H1 (cell line): ENCODE results near the gene TMEM130. TPM values are rescaled to one million over a fixed set of nuclear protein-coding genes. Genes with fewer than 3 reads are reported as not detected.

ENCODE experiments used
- FOSL1 ChIP-seq: IDR thresholded peaks from 2 replicates; pipeline ENCODE4 v1.6.1; 2011; ENCODE audit warnings: mild to moderate bottlenecking, low read depth, low read length, moderate library complexity; ENCODE audit not compliant: insufficient read depth
- polyA plus RNA-seq, 7 experiments: library from polyadenylated mRNA; depleted of rRNA in 3 of 7; stranded (reverse) in 5 of 7; unstranded in 2 of 7; fragments of >200 nt in 5 of 7; fragments of 200-250 nt in 2 of 7; gene quantifications; 1 replicate in 5 of 7; 2 replicates in 1 of 7; 4 replicates in 1 of 7; pipeline versions ENCODE4 v1.2.1 to v1.2.3, GENCODE V29; 2011 to 2013; ENCODE audit warnings: missing spikeins in 2 of 7, mixed read lengths in 2 of 7
- total RNA-seq: library from RNA; stranded (reverse); fragmentation: NEBNext Ultra II Directional; extraction: Animal tissue kit (Norgen Biotek cat#: 25700); gene quantifications from 2 replicates; pipeline ENCODE4 v1.2.1, GENCODE V29; 2021

The TMEM130 gene
- total and polyA plus RNA-seq, 2 of the 8 experiments (the other 6 are each of a cell fraction or from before 2014, with no cell fraction given), result 2.9 to 6.6 TPM

GRCh38 chr7:98810153-98810802, 59.5 kb downstream of the TMEM130 start (continued):
- TF ChIP-seq FOSL1, result no peak
